Measurements from ENCODE around the gene PGP.

PGP gene

GRCh38 chr16:2187212-2187611 is 27.4 kb downstream of the PGP start:
- no peak overlapping the region for H3K9ac ChIP-seq (ENCODE audit: low read length)
- no peaks in the 10 kb centered on the region for H3K9me2 ChIP-seq (replicated peaks; ENCODE audit: insufficient read depth, low read length)
- no peaks in the 10 kb centered on the region for H3K79me2 ChIP-seq (ENCODE audit: low read length)
- H2AFZ ChIP-seq (ENCODE audit: low read length): no peak overlapping the region
- H4K20me1 ChIP-seq (ENCODE audit: insufficient read depth, low read length): no peaks in the 10 kb centered on the region
- no peak overlapping the region for H3K4me2 ChIP-seq (ENCODE audit: low read depth, low read length)
- no peak for DNase-seq
- H3K27me3 ChIP-seq (replicated peaks; ENCODE audit: insufficient read depth, low read length): peaks cover 68% of the 10 kb centered on the region
- no peaks in the 10 kb centered on the region for H3K9me3 ChIP-seq (replicated peaks; ENCODE audit: insufficient read depth, low read length)
- H3K36me3 ChIP-seq (replicated peaks; ENCODE audit: insufficient read depth, low read length): no peaks in the 10 kb centered on the region
- H3K27ac ChIP-seq (ENCODE audit: low read length): no peak overlapping the region
- TF ChIP-seq, protein P1, sequence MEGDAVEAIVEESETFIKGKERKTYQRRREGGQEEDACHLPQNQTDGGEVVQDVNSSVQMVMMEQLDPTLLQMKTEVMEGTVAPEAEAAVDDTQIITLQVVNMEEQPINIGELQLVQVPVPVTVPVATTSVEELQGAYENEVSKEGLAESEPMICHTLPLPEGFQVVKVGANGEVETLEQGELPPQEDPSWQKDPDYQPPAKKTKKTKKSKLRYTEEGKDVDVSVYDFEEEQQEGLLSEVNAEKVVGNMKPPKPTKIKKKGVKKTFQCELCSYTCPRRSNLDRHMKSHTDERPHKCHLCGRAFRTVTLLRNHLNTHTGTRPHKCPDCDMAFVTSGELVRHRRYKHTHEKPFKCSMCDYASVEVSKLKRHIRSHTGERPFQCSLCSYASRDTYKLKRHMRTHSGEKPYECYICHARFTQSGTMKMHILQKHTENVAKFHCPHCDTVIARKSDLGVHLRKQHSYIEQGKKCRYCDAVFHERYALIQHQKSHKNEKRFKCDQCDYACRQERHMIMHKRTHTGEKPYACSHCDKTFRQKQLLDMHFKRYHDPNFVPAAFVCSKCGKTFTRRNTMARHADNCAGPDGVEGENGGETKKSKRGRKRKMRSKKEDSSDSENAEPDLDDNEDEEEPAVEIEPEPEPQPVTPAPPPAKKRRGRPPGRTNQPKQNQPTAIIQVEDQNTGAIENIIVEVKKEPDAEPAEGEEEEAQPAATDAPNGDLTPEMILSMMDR (IDR thresholded peaks at IDR 0.05; ENCODE audit: low read length): no peak
- no peak for TF ChIP-seq EZH2 (optimal IDR thresholded peaks at IDR 0.05; ENCODE audit: low read depth, low read length)
- TF ChIP-seq EZH2phosphoT487 (IDR thresholded peaks at IDR 0.05; ENCODE audit: low read length): no peak
- no peak overlapping the region for H3K4me3 ChIP-seq (ENCODE audit: low read length)
- no peaks in the 10 kb centered on the region for H3F3A ChIP-seq (ENCODE audit: insufficient read depth, low read length)
- no peaks in the 10 kb centered on the region for H3K4me1 ChIP-seq (ENCODE audit: low read length)

DNA sequence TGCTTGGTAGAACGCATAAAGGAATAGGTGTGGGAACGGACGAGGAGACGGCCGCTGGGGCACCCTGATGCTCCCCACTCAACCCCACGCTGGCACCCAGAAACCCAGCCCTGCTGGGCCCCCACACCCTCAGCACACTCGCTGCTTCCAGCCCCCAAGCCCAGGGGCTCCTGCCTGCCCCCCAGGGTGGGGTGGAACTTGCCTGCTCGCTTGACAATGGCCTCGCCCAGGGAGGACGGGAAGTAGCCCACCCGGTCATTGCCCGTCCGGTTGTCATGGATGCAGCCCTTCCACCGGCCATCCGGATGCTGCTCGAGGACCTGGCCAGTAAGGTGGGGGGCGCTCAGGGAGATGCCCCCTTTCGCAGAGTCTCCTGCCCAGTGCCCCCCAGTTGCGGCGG is 28.1 kb downstream of the PGP start:
- H3K4me1 ChIP-seq (ENCODE audit: low read length): no peaks in the 10 kb centered on the region
- no peak overlapping the region for H3K9ac ChIP-seq (ENCODE audit: low read length)
- H3K9me3 ChIP-seq (replicated peaks; ENCODE audit: insufficient read depth, low read length): no peaks in the 10 kb centered on the region
- H3K79me2 ChIP-seq (ENCODE audit: low read length): no peaks in the 10 kb centered on the region
- H3K9me2 ChIP-seq (replicated peaks; ENCODE audit: insufficient read depth, low read length): no peaks in the 10 kb centered on the region
- DNase-seq: no peak
- no peaks in the 10 kb centered on the region for H3K36me3 ChIP-seq (replicated peaks; ENCODE audit: insufficient read depth, low read length)
- H3K27ac ChIP-seq (ENCODE audit: low read length): no peak overlapping the region
- no peak overlapping the region for H3K4me2 ChIP-seq (ENCODE audit: low read depth, low read length)
- TF ChIP-seq EZH2phosphoT487 (IDR thresholded peaks at IDR 0.05; ENCODE audit: low read length): no peak
- no peak overlapping the region for H2AFZ ChIP-seq (ENCODE audit: low read length)
- no peaks in the 10 kb centered on the region for H4K20me1 ChIP-seq (ENCODE audit: insufficient read depth, low read length)
- no peak overlapping the region for H3K4me3 ChIP-seq (ENCODE audit: low read length)
- H3F3A ChIP-seq (ENCODE audit: insufficient read depth, low read length): no peaks in the 10 kb centered on the region
- peaks cover 61% of the 10 kb centered on the region for H3K27me3 ChIP-seq (replicated peaks; ENCODE audit: insufficient read depth, low read length)

DNA sequence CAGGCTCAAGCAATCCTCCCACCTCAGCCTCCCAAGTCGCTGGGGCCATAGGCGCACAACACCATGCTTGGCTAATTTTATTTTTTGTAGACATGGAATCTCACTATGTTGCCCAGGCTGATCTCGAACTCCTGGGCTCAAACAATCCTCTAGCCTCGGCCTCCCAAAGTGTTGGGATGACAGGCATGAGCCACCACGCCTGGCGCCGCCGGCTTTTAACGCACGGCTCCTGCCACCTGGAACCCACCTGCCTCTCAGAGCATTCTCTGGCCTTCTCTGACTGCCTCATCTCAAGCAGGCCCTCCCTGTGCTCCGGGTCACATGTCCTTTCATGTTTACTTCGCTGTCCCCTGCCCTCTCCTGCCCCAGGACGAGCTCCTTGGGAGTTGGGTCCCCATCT is 28.6 kb downstream of the PGP start:
- Histone ChIP-seq H3K9ac (ENCODE audit: low read length) (no peak overlapping the region), H3K4me3 (ENCODE audit: low read length) (no peak overlapping the region), H3K4me1 (ENCODE audit: low read length) (no peaks in the 10 kb centered on the region), H3F3A (ENCODE audit: insufficient read depth, low read length) (no peaks in the 10 kb centered on the region), H3K9me3 (replicated peaks; ENCODE audit: insufficient read depth, low read length) (no peaks in the 10 kb centered on the region), H2AFZ (ENCODE audit: low read length) (no peak overlapping the region), H3K9me2 (replicated peaks; ENCODE audit: insufficient read depth, low read length) (no peaks in the 10 kb centered on the region), H3K36me3 (replicated peaks; ENCODE audit: insufficient read depth, low read length) (no peaks in the 10 kb centered on the region), H3K27ac (ENCODE audit: low read length) (no peak overlapping the region), H3K4me2 (ENCODE audit: low read depth, low read length) (no peak overlapping the region), H4K20me1 (ENCODE audit: insufficient read depth, low read length) (no peaks in the 10 kb centered on the region), H3K27me3 (replicated peaks; ENCODE audit: insufficient read depth, low read length) (peaks cover 56% of the 10 kb centered on the region), H3K79me2 (ENCODE audit: low read length) (no peaks in the 10 kb centered on the region)
- TF ChIP-seq EZH2 (optimal IDR thresholded peaks at IDR 0.05; ENCODE audit: low read depth, low read length) (no peak), EZH2phosphoT487 (IDR thresholded peaks at IDR 0.05; ENCODE audit: low read length) (no peak)
- TF ChIP-seq, protein P1 (IDR thresholded peaks at IDR 0.05; ENCODE audit: low read length): no peak
- DNase-seq: no peak

DNA sequence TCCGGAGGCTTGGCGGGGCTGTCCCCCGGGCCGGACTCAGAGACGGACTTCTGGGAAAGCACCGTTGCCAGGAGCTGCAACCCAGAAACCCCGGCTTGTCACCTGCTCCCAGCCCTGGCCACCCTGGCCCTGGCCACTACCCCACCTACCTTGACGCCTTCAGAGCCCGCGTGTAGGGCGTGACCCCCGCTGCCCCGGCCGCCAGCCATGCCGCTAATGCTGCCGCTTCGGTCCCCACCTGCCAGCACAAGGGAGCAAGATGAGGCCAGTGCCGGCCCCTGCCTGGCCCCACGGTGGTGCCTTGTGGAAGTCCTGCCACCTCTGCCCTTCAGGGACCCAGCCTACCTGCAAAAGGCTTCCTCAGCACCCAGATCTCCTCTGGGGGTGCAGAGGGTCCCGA is 29.7 kb downstream of the PGP start:
- H3K4me2 ChIP-seq (ENCODE audit: low read depth, low read length): no peak overlapping the region
- H4K20me1 ChIP-seq (ENCODE audit: insufficient read depth, low read length): no peaks in the 10 kb centered on the region
- no peak overlapping the region for H3K4me3 ChIP-seq (ENCODE audit: low read length)
- H3K27ac ChIP-seq (ENCODE audit: low read length): no peak overlapping the region
- peaks cover 46% of the 10 kb centered on the region for H3K27me3 ChIP-seq (replicated peaks; ENCODE audit: insufficient read depth, low read length)
- H2AFZ ChIP-seq (ENCODE audit: low read length): no peak overlapping the region
- no peak overlapping the region for H3K9ac ChIP-seq (ENCODE audit: low read length)
- H3K36me3 ChIP-seq (replicated peaks; ENCODE audit: insufficient read depth, low read length): no peaks in the 10 kb centered on the region
- H3K9me2 ChIP-seq (replicated peaks; ENCODE audit: insufficient read depth, low read length): no peaks in the 10 kb centered on the region
- H3K79me2 ChIP-seq (ENCODE audit: low read length): no peaks in the 10 kb centered on the region
- TF ChIP-seq EZH2phosphoT487 (IDR thresholded peaks at IDR 0.05; ENCODE audit: low read length) (no peak), EZH2 (optimal IDR thresholded peaks at IDR 0.05; ENCODE audit: low read depth, low read length) (no peak)
- TF ChIP-seq, protein P1 (IDR thresholded peaks at IDR 0.05; ENCODE audit: low read length): no peak
- H3K4me1 ChIP-seq (ENCODE audit: low read length): no peaks in the 10 kb centered on the region
- H3F3A ChIP-seq (ENCODE audit: insufficient read depth, low read length): no peaks in the 10 kb centered on the region
- no peaks in the 10 kb centered on the region for H3K9me3 ChIP-seq (replicated peaks; ENCODE audit: insufficient read depth, low read length)
- DNase-seq: no peak

Measured in MM.1S (cell line).